Heart left ventricle (tissue), 16 donors: ENCODE data around the gene TAPT1. TPM values are rescaled to one million over a fixed set of nuclear protein-coding genes. Genes with fewer than 3 reads are reported as not detected.

Source experiments
- ATAC-seq, 4 donors: fragments of 200-7000 bp; cut with Tn5 transposase; one replicate each; pipeline ENCODE4 v1.9.1; 2020 to 2022; ENCODE audit warnings: moderate library complexity in 4 of 4, mild to moderate bottlenecking in 3 of 4, moderate number of reproducible peaks in 1 of 4
- DNase-seq, 5 donors: peaks; one replicate each; pipeline ENCODE4 v3.0.0-alpha.2; 2020
- H3K27ac ChIP-seq, 12 donors: fragments of 200-600 bp; sonication (generic) in 4 of 12; one replicate each; pipeline versions ENCODE4 v1.5.0 to v1.8.0; 2016 to 2022; ENCODE audit warnings: mild to moderate bottlenecking in 2 of 12
- H3K27me3 ChIP-seq, 9 donors: fragments of 200-600 bp; sonication (generic) in 2 of 9; one replicate each; pipeline versions ENCODE4 v1.5.1 to v1.8.0; 2016 to 2022; ENCODE audit warnings: mild to moderate bottlenecking in 3 of 9
- H3K36me3 ChIP-seq, 9 donors: fragments of 200-600 bp; sonication (generic) in 2 of 9; one replicate each; pipeline versions ENCODE4 v1.5.0 to v1.8.0; 2018 to 2022; ENCODE audit warnings: mild to moderate bottlenecking in 2 of 9
- H3K4me1 ChIP-seq, 12 donors: fragments of 200-600 bp; sonication (generic) in 4 of 12; one replicate each; pipeline versions ENCODE4 v1.5.0 to v1.8.0; 2016 to 2022; ENCODE audit warnings: mild to moderate bottlenecking in 3 of 12
- H3K4me3 ChIP-seq, 12 donors: fragments of 200-600 bp; sonication (generic) in 4 of 12; one replicate each; pipeline versions ENCODE4 v1.5.0 to v1.8.0; 2017 to 2022; ENCODE audit warnings: mild to moderate bottlenecking in 9 of 12, moderate library complexity in 4 of 12
- H3K9me3 ChIP-seq, 12 donors: fragments of 200-600 bp; sonication (generic) in 4 of 12; one replicate each; pipeline versions ENCODE4 v1.5.0 to v1.8.0; 2016 to 2022; ENCODE audit warnings: mild to moderate bottlenecking in 1 of 12
- CTCF ChIP-seq, 12 donors: fragments of 200-600 bp; sonication (generic) in 4 of 12; IDR thresholded peaks; one replicate each; pipeline versions ENCODE4 v1.5.0 to v1.8.0; 2018 to 2022; ENCODE audit warnings: antibody characterized with exemption in 12 of 12, mild to moderate bottlenecking in 5 of 12
- POLR2A ChIP-seq, 2 donors: fragments of 450-650 bp; IDR thresholded peaks; one replicate each; pipeline ENCODE4 v1.6.1; 2017; ENCODE audit warnings: antibody characterized with exemption in 2 of 2, mild to moderate bottlenecking in 2 of 2, moderate library complexity in 2 of 2
- WGBS, 4 donors: extraction: QIAGEN DNeasy Blood & Tissue Kit in 2 of 4; methylation state at CpG; one replicate each; pipeline versions ENCODE4 v1.1.5 to v1.1.7; 2013 to 2018; 5-methylcytosine and 5-hydroxymethylcytosine counted together
- intact Hi-C, 10 donors: fragments of 100-400 bp; cut with DNase I; formaldehyde crosslinking; loops; one replicate each; pipeline versions ENCODE4 v1.11.1 to v1.14.2; 2022
- polyA plus RNA-seq, 2 donors: library from polyadenylated mRNA; stranded (reverse); fragments of 200-250 nt; gene quantifications; one replicate each; pipeline ENCODE4 v1.2.3, GENCODE V29; 2013
- total RNA-seq, 9 donors: library from RNA; depleted of rRNA in 2 of 9; stranded (reverse); fragments of >200 nt in 2 of 9; fragmentation: NEBNext Ultra II Directional in 3 of 9; extraction: Animal tissue kit (Norgen Biotek cat#: 25700) in 3 of 9; gene quantifications; one replicate each; pipeline versions ENCODE4 v1.1.0 to v1.2.4, GENCODE V29; 2016 to 2023
- donor health status: ischemic (EF 13 %, LVEDD 7.1; RV severe dilation, severe dysfunction).
- donor health status: healthy with polysubstance abuse.
- donor health status: DM: no; HTN: yes; CAD: no.
- donor health status: DM: no; HTN: no; CAD: no.
- donor health status: ischemic (EF 25% LVEDD 6.9; RV normal size, moderate dysfunction).
- donor health status: ischemic (EF 25% LVEDD 5.7; RV mildly dilated, moderate dysfunction).
- donor health status: healthy.
- donor health status: DM: yes; HTN: yes; CAD: no.
- donor health status: ischemic (EF 35%, LVEDD 5.7; RV mildly dilated, moderate dysfunction).
- donor health status: nonischemic (EF 11% LVEDD 7.7; RV severe dilation, severe dysfunction).
- donor health status: DM: yes; HTN: yes; CAD: no.
- donor health status: PGD.
- donor health status: ischemic (EF 29% LVEDD 5.4; RV normal size, mild dysfunction).
- donor health status: nonischemic (EF 23%, LVEDD 6.1; RV moderate dilation, normal function).

Gene TAPT1
- total and polyA plus RNA-seq, 11 donors: 12.3 to 53.4 (median 34.9) TPM

GRCh38 chr4:16255730-16256129 lies 29.5 kb upstream of the TAPT1 start:
- no peak for ATAC-seq
- Histone ChIP-seq H3K27ac (no peak overlapping the region), H3K27me3 (no peaks in the 10 kb centered on the region), H3K4me3 (no peak overlapping the region), H3K36me3 (peaks cover 0 to 11% (median 5%) of the 10 kb centered on the region in 9 donors), H3K9me3 (no peaks in the 10 kb centered on the region), H3K4me1 (no peaks in the 10 kb centered on the region)
- DNase-seq: no peak
- no peak for TF ChIP-seq POLR2A (IDR thresholded peaks at IDR 0.05)
- TF ChIP-seq CTCF (IDR thresholded peaks at IDR 0.05): no peak
- WGBS, 4 donors: 92 to 99% (median 95%) methylated on average over 2 of the region's 2 CpGs
- intact Hi-C loops: no loop called here

DNA sequence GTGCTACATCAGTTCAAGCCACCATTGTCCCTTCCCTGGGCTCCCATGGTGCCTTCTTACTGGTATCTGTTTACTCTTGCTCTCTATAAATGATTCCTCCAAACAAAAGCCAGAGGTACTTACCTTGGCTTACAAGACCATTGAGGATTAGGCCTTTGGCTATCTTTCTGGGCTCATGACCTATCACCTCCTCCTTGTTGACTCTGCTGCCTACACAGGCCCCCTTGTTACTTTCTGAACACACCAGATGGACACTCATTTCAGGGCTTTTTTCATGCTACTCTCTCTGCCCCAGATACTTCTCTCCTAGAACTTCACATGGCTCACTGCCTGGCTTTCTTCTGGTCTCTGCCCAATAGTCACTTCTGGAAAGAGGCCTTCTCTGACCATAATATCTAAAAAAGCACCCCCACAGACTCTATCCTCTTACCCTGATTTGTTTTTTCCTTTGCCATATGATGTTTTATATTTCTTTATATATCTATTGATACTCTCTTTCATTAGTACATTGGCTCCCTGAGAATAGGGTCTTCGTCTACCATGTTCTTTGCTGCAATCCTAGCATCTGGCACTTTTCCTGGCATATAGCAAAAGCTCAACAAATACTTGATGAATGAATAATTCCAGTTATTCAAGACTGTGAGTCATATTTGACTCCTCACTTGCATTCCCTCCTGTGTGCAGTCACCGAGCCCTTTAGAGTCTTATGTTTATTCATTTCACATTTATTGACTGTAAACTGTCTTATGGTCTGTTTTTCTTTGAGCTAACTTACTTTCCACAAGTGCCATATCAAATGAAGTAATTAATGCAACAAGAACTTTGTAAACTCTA lies 27.1 kb upstream of the TAPT1 start:
- no peaks in the 10 kb centered on the region for H3K27me3 ChIP-seq
- intact Hi-C loops: no loop called here
- no peak for ATAC-seq
- peaks cover 0 to 16% (median 5%) of the 10 kb centered on the region in 9 donors for H3K36me3 ChIP-seq
- no peak overlapping the region for H3K27ac ChIP-seq
- TF ChIP-seq CTCF (IDR thresholded peaks at IDR 0.05) (no peak), POLR2A (IDR thresholded peaks at IDR 0.05) (no peak)
- no peak overlapping the region for H3K4me3 ChIP-seq
- H3K9me3 ChIP-seq: no peaks in the 10 kb centered on the region
- H3K4me1 ChIP-seq: no peaks in the 10 kb centered on the region
- DNase-seq: no peak
- 92 to 97% (median 95%) methylated on average over 2 of the region's 2 CpGs for WGBS, 4 donors

DNA sequence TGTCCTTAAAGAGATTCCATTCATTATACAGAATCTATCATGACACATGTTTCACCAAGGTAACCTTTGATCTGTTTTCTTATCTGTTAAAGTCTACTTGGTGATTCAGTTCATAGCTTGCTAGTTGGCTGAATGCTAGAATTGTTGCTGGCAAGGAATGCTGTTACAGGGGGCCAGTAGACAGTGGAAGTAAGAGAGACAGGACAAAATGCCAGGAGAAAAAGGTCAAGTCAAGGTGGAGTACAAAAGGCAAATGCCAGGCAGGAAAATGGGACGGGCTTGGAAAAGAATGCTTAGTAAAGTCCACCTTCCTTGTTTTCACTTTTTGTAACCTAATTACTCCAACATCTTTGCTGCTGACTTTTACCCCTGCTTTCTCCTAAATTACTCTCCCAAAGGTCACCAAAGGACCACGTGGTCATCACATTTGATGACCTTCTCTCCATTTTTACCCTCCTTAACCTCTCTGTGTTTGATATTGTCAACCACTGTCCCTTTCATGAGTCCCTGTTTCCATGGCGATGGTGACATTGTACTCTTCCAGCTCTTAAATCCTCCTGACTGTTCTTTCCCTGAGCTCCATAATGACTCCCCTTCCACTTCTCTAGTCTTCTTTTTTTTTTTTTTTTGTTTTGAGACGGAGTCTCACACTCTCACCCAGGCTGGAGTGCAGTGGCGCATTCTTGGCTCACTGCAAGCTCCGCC lies 24.5 kb upstream of the TAPT1 start:
- no peak overlapping the region for H3K27ac ChIP-seq
- TF ChIP-seq CTCF (IDR thresholded peaks at IDR 0.05) (no peak), POLR2A (IDR thresholded peaks at IDR 0.05) (no peak)
- intact Hi-C loops: no loop called here
- H3K27me3 ChIP-seq: no peaks in the 10 kb centered on the region
- no peak for DNase-seq
- H3K9me3 ChIP-seq: no peaks in the 10 kb centered on the region
- whole genome bisulfite sequencing, 4 donors: 86 to 91% (median 89%) methylated on average over 6 of the region's 6 CpGs
- H3K36me3 ChIP-seq: peaks cover 0 to 16% (median 0%) of the 10 kb centered on the region in 9 donors
- ATAC-seq: no peak
- H3K4me3 ChIP-seq: no peak overlapping the region
- no peaks in the 10 kb centered on the region for H3K4me1 ChIP-seq

DNA sequence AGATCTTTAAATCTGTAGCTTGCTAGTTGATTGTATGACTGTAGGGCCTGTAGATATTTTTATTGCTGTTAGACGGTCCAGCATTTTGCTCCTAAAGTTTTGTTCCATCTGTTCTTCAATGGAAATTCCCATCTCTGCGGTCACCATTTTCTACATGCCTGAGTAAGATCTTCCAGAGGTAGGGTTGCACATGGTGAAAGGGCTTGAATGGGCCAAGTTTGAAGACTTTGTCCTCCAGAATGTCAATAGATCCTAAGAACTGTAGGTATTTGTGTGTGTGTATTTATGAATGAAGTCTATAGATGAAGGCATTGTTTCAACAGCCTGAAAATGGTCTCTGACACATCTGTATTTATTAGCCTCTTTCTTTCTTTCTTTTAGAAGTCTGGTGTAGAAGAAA lies 22.3 kb upstream of the TAPT1 start:
- intact Hi-C loops: no loop called here
- 96 to 100% (median 98%) methylated on average over 2 of the region's 2 CpGs for WGBS, 4 donors
- TF ChIP-seq CTCF (IDR thresholded peaks at IDR 0.05) (no peak), POLR2A (IDR thresholded peaks at IDR 0.05) (no peak)
- no peaks in the 10 kb centered on the region for H3K9me3 ChIP-seq
- H3K4me3 ChIP-seq: no peak overlapping the region
- peaks cover 0 to 16% (median 0%) of the 10 kb centered on the region in 9 donors for H3K36me3 ChIP-seq
- no peaks in the 10 kb centered on the region for H3K27me3 ChIP-seq
- DNase-seq (no peak), ATAC-seq (no peak)
- H3K4me1 ChIP-seq: no peaks in the 10 kb centered on the region
- no peak overlapping the region for H3K27ac ChIP-seq
